HG02623 (cell line): Measurements from ENCODE around the gene SIRT3.
"Not testable (repeated sequence)": the region's sequence is repeated elsewhere in the genome, so short reads cannot be mapped to it uniquely, and the experiment has no call there.

Experiments used
- ATAC-seq: cut with Tn5 transposase; IDR thresholded peaks from one replicate; pipeline ENCODE4 v1.9.1; 2021; ENCODE audit warnings: moderate library complexity; ENCODE audit not compliant: unreplicated experiment

The SIRT3 gene

DNA sequence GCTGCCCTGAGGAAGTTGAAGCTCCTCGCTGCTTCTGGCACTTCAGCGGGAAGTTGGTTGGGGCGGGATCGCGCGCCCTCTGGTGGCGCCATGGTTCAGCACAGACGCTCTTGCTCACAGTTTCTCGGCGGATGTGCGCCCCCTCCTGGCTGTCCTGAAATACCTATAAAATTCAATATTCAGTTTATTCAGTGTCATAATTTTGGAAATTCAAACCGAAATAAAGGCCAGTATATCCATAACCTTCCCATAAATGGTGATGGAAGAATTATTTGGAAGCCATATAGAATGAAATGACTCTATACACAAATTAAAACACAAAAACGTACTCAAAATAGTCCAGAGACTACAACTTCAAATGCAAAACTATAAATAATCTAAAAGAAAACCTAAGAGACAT is 55.9 kb downstream of the SIRT3 start:
- not testable (repeated sequence) for ATAC-seq
